Measurements from ENCODE around the gene RFNG. TPM values are rescaled to one million over a fixed set of nuclear protein-coding genes. Genes with fewer than 3 reads are reported as not detected.

RFNG gene
- 10 to 100 TPM; 30.6 to 32.1 TPM for total RNA-seq

DNA sequence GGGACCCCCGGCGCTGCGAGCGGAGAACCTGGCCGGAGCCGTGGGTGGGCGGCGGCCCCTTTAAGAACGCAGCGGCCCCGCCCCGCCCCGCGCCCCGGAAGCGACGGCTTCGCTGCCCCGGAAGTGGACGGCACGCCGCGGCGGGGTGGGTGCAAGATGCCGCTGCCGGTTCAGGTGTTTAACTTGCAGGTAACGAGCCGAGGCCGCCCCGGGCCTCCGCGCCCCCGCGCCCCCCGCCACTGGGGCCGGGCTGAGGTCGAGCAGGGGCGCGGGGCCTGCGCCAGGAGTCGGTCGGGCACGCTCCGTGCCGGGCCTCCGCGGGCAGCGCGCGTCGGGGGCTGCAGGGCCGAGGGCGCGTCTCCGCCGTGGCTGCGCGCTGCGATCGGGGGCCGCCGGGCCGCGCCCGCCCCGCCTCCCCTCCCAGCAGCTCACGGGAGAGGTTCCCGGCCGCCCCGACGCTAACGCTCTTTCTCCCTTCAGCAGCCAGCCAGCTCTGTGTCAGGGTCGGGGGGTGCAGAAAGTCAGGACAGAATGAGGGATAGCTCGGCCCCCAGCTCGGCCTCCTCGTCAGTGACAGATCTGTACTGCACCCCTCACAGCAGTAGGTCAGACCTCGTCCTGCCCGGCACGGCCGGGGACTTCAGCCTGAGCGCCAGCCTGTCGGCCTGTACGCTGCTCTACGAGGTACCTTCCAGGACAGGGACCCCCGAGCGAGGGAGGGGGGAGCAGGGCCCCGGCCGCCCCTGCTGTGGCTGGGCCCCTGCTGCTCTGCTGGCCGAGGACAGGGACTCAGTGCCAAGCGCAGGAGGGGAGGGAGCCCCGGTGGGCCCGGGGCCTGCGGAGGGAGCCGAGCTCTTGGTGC is at the start of gene RFNG, which contains the start of gene GPS1:
RFNG (minus strand) TSS at position 36 of the 862 bp plus-strand sequence. CDS start 45 bp downstream, outside the sequence.
GPS1 (plus strand) TSS at position 123 of the 862 bp plus-strand sequence; CDS start at position 157, 34 bp downstream.
- Histone ChIP-seq H3K9ac (ENCODE audit: low read depth in 2 of 2, low read length in 2 of 2) (peak within 1 kb of the TSS; percentile 77 to 88), H3K4me3 (peak within 1 kb of the TSS; percentile 94), H3K9me3 (no peaks in the 10 kb centered on the region), H3K27me3 (no peaks in the 10 kb centered on the region), H3K36me3 (no peaks in the 10 kb centered on the region), H3K27ac (no peak within 1 kb of the TSS), H3K4me1 (peaks cover 16% of the 10 kb centered on the region)
- peak; percentile 84 for DNase-seq
- intact Hi-C loops (cut with DNase I) = no loop called here
- no peak for TF ChIP-seq CTCF (IDR thresholded peaks at IDR 0.05)

DNA sequence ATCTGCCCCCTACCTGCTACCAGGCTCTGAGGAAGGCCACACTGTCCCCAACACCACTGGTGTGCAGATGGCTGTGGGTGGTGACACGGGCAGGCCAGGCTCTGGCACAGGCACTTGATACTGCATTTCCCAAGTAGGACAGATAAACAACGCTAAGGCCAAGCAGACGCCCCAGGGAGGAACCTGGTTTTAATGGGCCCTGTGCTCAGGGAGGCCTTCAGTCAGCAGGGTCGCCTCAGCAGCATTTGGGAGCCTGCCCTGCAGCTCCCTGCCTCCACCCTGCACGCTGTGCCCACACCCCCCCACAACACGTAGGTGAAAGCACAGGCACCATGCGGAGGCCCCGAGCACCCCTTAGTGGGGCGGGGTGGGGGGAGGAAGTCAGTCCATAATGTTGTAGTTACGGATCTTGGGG is 49.7 kb upstream of the RFNG start:
- Histone ChIP-seq H3K9me3 (no peaks in the 10 kb centered on the region), H3K4me3 (no peak overlapping the region), H3K27ac (no peak overlapping the region), H3K4me1 (peaks cover 34% of the 10 kb centered on the region), H3K27me3 (no peaks in the 10 kb centered on the region), H3K9ac (ENCODE audit: low read depth in 2 of 2, low read length in 2 of 2) (no peak overlapping the region), H3K36me3 (no peaks in the 10 kb centered on the region)
- TF ChIP-seq CTCF (IDR thresholded peaks at IDR 0.05) = no peak
- intact Hi-C loops (cut with DNase I) = no loop called here
- no peak for DNase-seq

DNA sequence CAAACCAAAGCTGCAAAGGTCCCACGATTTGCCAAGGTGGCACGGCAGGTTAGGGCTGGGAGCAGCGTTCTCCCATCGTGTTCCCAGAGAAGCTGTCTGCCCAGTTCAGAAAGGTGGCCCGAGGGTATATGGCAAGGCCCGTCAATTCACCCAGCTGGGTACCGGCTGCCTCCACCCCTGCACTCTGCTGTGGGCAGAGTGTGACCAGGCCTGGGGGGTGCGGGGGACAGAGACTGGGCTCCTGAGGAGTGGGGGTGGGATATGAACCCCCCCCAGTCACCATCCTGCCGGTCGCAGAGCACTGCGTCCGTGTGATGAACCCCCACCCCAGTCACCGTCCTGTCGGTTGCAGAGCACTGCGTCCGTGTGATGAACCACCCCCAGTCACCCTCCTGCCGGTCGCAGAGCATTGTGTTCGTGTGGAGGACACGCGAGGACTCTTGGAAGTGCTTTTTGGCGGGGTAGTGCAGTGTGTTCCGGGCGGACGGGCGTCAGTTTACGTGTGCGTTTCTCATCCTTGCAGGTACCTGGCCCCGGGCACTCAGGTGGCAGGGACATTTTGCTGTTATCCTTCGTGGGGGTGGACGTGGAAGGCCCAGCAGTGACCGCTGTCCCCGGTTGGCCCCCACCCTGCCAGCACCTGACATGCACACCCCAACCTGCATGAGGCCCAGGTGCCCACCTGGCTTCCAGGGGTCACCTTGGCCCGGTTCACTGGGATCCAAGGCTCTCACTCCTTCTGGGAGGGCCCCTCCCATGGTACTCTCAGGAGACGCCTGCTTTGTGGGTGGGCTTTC is 49.1 kb upstream of the RFNG start:
- Histone ChIP-seq H3K9me3 (no peaks in the 10 kb centered on the region), H3K4me1 (peaks cover 30% of the 10 kb centered on the region), H3K36me3 (peaks cover 3% of the 10 kb centered on the region), H3K4me3 (no peak overlapping the region), H3K27me3 (no peaks in the 10 kb centered on the region), H3K9ac (ENCODE audit: low read depth in 2 of 2, low read length in 2 of 2) (no peak overlapping the region), H3K27ac (no peak overlapping the region)
- intact Hi-C loops (cut with DNase I) = no loop called here
- no peak for TF ChIP-seq CTCF (IDR thresholded peaks at IDR 0.05)
- no peak for DNase-seq

DNA sequence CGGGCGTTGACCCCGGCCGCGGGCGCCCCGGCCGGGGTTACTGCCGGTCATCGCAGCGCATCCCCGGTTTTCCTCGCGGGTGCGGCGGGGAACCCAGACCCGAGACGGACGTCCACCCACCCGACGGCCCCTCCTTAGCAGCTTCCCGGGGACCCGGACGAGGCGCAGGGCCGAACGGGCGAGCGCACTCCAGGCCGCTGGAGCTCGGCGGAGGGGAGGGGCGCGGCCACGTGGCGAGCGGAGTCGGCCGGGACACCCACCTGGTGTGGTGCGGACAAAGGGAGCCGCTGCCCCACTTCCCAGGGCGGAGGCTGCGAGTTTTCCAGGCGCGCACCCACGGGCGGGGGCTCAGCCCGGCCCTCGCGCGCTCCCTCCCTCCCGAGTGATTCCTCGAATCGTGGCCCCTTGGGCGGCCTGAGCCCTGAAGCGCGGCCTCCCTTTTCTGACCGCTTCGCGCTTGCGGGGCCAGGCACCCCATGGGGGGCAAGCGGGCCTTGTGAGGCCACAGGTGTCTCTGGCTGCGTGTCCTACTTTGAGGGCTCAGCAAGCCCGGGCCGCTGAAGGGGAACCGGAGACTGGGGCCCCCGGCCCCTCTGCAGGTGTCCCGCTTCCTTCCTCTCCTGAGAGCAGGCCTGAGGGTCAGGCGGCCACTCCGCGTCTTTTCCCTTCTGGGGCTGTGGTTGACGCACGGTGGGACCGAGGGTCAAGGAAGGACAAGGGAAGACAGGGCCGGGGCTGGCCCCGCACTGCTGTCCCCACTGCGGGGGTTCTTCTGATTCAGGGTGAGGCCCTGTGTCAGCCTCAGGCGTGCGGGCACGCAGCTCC is 47.5 kb upstream of the RFNG start:
- Histone ChIP-seq H3K4me3 (peak overlapping the region; percentile 97), H3K9ac (ENCODE audit: low read depth in 2 of 2, low read length in 2 of 2) (peak overlapping the region; percentile 85), H3K9me3 (no peaks in the 10 kb centered on the region), H3K36me3 (peaks cover 7% of the 10 kb centered on the region), H3K27ac (peak overlapping the region; percentile 94), H3K4me1 (peaks cover 30% of the 10 kb centered on the region), H3K27me3 (no peaks in the 10 kb centered on the region)
- DNase-seq = no peak
- intact Hi-C loops (cut with DNase I) = no loop called here
- no peak for TF ChIP-seq CTCF (IDR thresholded peaks at IDR 0.05)

Data from colonic mucosa (tissue), 4 donors.